Activated B cell treated with CpG ODN at 0.5 μM for 24 hours (primary cell): Measurements from ENCODE around the gene PSD4. TPM values are rescaled to one million over a fixed set of nuclear protein-coding genes. Genes with fewer than 3 reads are reported as not detected.

Experiments used
- ATAC-seq: fragments of 200-7000 bp; cut with Tn5 transposase; one replicate; pipeline ENCODE4 v1.10.0; 2021; ENCODE audit warnings: low read depth, mild to moderate bottlenecking, moderate library complexity
- CTCF ChIA-PET: fragments of 350-600 bp; sonication (Branson Sonifier 250); formaldehyde crosslinking; loops from one replicate; lab custom pipeline; 2021; ENCODE audit warnings: antibody characterized with exemption; lab: Charles Lee
- POLR2A ChIA-PET: fragments of 350-600 bp; sonication (Branson Sonifier 250); formaldehyde crosslinking; loops from one replicate; lab custom pipeline; 2021; ENCODE audit warnings: antibody characterized with exemption; lab: Charles Lee
- DNase-seq: peaks from one replicate; pipeline ENCODE4 v3.0.0; 2022
- H3K27ac Mint-ChIP-seq: one replicate; pipeline ENCODE4 v1.8.0; 2020; ENCODE audit warnings: mixed read lengths
- H3K27me3 Mint-ChIP-seq: one replicate; pipeline ENCODE4 v1.8.0; 2021; ENCODE audit warnings: mixed read lengths
- H3K36me3 Mint-ChIP-seq: one replicate; pipeline ENCODE4 v1.8.0; 2021; ENCODE audit warnings: low read depth, mixed read lengths
- H3K4me1 Mint-ChIP-seq: one replicate; pipeline ENCODE4 v1.8.0; 2021; ENCODE audit warnings: mixed read lengths
- H3K4me3 Mint-ChIP-seq: one replicate; pipeline ENCODE4 v1.8.0; 2020; ENCODE audit warnings: mild to moderate bottlenecking, mixed read lengths
- H3K9me3 Mint-ChIP-seq: one replicate; pipeline ENCODE4 v1.8.0; 2020; ENCODE audit warnings: mixed read lengths
- CTCF ChIP-seq: fragments of 200-600 bp; IDR thresholded peaks from one replicate; pipeline ENCODE4 v1.8.0; 2022; ENCODE audit warnings: antibody characterized with exemption, mild to moderate bottlenecking
- intact Hi-C: fragments of 100-400 bp; cut with micrococcal nuclease; formaldehyde crosslinking; loops from one replicate; pipeline ENCODE4 v1.15.1; 2024
- total RNA-seq: library from RNA; stranded (reverse); gene quantifications from 2 replicates; pipeline ENCODE4 v1.2.3, GENCODE V29; 2022

Gene PSD4
- total RNA-seq, 1 donor from 2014 or later, result 182 TPM

- H3K27me3 Mint-ChIP-seq, result peaks cover 6% of the 10 kb centered on the region
- TF ChIP-seq CTCF, result no peak
- H3K4me3 Mint-ChIP-seq, result no peak overlapping the region
Observed at GRCh38 chr2:113245276-113245711, 71.5 kb downstream of the PSD4 start.

DNA sequence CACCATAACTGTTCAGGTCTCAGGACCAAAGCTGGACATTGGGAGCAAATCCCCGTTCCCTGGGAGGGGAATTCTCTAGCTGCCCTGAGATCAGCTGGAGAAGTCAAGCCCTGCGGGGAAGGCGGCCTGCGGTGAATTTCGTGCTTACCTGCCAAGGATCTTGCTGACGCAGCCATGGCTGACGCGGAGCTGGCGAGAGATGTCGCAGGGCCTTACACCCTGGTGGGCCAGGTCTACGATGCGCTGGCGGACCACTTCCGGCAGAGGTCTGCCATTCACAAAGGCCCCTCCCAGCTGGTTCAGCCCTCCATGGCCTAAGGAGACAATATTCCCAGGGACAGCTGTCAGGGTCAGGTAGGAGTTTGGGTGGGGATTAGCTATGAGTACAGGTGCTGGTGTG lies 72.8 kb downstream of the PSD4 start:
- H3K4me1 Mint-ChIP-seq, result peaks cover 11% of the 10 kb centered on the region
- ATAC-seq, result no peak
- H3K27me3 Mint-ChIP-seq, result peaks cover 2% of the 10 kb centered on the region
- no peak overlapping the region for H3K4me3 Mint-ChIP-seq
- intact Hi-C loops, result loop anchor here (5.0 kb wide), 1 partner anchor 196 kb away; no protein-coding TSS in a partner anchor
- no peaks in the 10 kb centered on the region for H3K9me3 Mint-ChIP-seq
- DNase-seq, result no peak
- ChIA-PET POLR2A (interaction anchor here (0.7 kb wide), 1 partner anchor 11 kb away, joined by 3 read pairs; no protein-coding TSS in a partner anchor), CTCF (interaction anchor here (1.0 to 3.5 kb wide), 5 partner anchors 12 to 194 kb away, joined by 3 to 57 read pairs (median 3); no protein-coding TSS in a partner anchor)
- no peak overlapping the region for H3K27ac Mint-ChIP-seq
- no peak for TF ChIP-seq CTCF
- no peaks in the 10 kb centered on the region for H3K36me3 Mint-ChIP-seq

More at GRCh38 chr2:113245276-113245711, 71.5 kb downstream of the PSD4 start:
- Mint-ChIP-seq H3K36me3 (no peaks in the 10 kb centered on the region), H3K27ac (no peak overlapping the region), H3K4me1 (no peaks in the 10 kb centered on the region), H3K9me3 (no peaks in the 10 kb centered on the region)
- intact Hi-C loops, result loop anchor here (5.0 kb wide), 1 partner anchor 197 kb away; no protein-coding TSS in a partner anchor
- POLR2A ChIA-PET, result no interaction called here
- DNase-seq, result no peak
- CTCF ChIA-PET, result no interaction called here
- ATAC-seq, result no peak

GRCh38 chr2:113248997-113249770 lies 75.4 kb downstream of the PSD4 start:
- no peaks in the 10 kb centered on the region for H3K9me3 Mint-ChIP-seq
- peaks cover 11% of the 10 kb centered on the region for H3K4me1 Mint-ChIP-seq
- POLR2A ChIA-PET, result interaction anchor here (1.4 to 1.8 kb wide), 2 partner anchors 14 to 141 kb away, joined by 8 read pairs; no protein-coding TSS in a partner anchor
- CTCF ChIA-PET, result interaction anchor here (0.7 to 4.1 kb wide), 16 partner anchors 9 to 191 kb away, joined by 3 to 57 read pairs (median 4); no protein-coding TSS in a partner anchor
- peak; percentile 86 for ATAC-seq
- peak; percentile 64 for DNase-seq
- H3K27ac Mint-ChIP-seq, result no peak overlapping the region
- intact Hi-C loops, result loop anchor here (1.0 to 5.0 kb wide), 5 partner anchors 45 to 193 kb away; no protein-coding TSS in a partner anchor
- H3K4me3 Mint-ChIP-seq, result no peak overlapping the region
- peaks cover 2% of the 10 kb centered on the region for H3K27me3 Mint-ChIP-seq
- H3K36me3 Mint-ChIP-seq, result no peaks in the 10 kb centered on the region
- peak; percentile 92 for TF ChIP-seq CTCF

DNA sequence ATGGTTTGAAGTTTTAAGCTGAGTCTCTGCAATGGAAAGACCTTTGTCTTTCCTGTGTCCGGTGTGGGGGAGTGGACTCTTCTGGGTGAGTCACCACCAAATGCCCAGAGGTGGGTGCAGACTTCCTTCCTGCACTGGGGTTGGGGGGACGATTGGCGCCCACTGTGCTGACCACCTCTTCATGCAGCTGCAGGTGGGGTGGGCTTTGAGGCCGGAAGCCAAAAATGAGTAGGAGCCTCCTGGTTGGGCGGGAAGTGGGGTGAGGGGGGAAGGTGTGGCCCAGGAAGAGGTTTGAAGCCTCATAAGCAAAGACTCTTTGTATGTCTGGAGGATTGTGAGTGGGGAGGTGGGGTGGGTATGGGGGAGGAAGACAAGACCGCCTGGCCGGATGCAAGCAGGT lies 77.3 kb downstream of the PSD4 start:
- DNase-seq (no peak), ATAC-seq (no peak)
- H3K27me3 Mint-ChIP-seq, result peaks cover 5% of the 10 kb centered on the region
- no peaks in the 10 kb centered on the region for H3K36me3 Mint-ChIP-seq
- peaks cover 11% of the 10 kb centered on the region for H3K4me1 Mint-ChIP-seq
- intact Hi-C loops, result no loop called here
- no peaks in the 10 kb centered on the region for H3K9me3 Mint-ChIP-seq
- CTCF ChIA-PET, result interaction anchor here (1.0 to 4.1 kb wide), 4 partner anchors 113 to 139 kb away, joined by 3 to 29 read pairs (median 14); no protein-coding TSS in a partner anchor
- POLR2A ChIA-PET, result no interaction called here
- no peak overlapping the region for H3K4me3 Mint-ChIP-seq
- TF ChIP-seq CTCF, result no peak
- H3K27ac Mint-ChIP-seq, result no peak overlapping the region

GRCh38 chr2:113252047-113252590 lies 78.3 kb downstream of the PSD4 start:
- ChIA-PET POLR2A (no interaction called here), CTCF (interaction anchor here (1.1 to 4.1 kb wide), 4 partner anchors 48 to 138 kb away, joined by 3 to 29 read pairs (median 14); no protein-coding TSS in a partner anchor)
- ATAC-seq, result no peak
- Mint-ChIP-seq H3K4me1 (peaks cover 11% of the 10 kb centered on the region), H3K9me3 (no peaks in the 10 kb centered on the region), H3K36me3 (no peaks in the 10 kb centered on the region), H3K4me3 (no peak overlapping the region), H3K27me3 (peaks cover 5% of the 10 kb centered on the region), H3K27ac (no peak overlapping the region)
- intact Hi-C loops, result no loop called here
- DNase-seq, result no peak
- TF ChIP-seq CTCF, result no peak
